ENCODE data around the gene RBP2. TPM values are rescaled to one million over a fixed set of nuclear protein-coding genes. Genes with fewer than 3 reads are reported as not detected.

Gene RBP2
- total and polyA plus RNA-seq, 2 of the 8 experiments (the other 6 are each of a cell fraction or from before 2014, with no cell fraction given), result not detected

DNA sequence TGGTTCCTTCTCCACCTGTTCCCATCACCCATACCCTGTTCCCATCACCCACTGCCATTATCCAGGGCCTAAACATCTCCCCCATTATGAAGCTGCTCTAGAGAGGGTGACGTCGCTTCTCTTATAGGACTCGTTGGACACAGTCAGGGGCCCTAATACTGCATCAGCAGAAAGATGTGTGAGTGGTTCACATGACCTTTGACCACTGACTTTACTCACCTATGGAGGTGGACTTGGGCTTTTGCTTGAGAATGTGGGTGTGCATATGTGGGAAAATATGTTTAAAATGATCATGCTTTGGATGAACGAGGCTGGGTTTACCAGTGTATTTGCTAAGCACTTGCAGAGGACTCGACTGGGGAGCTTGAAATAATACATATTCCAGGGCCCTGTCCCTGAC is 26.8 kb downstream of the RBP2 start:
- Histone ChIP-seq H3K23ac (ENCODE audit: insufficient read length) (no peak overlapping the region), H3K56ac (replicated peaks; ENCODE audit: insufficient read length, low read depth, low read length) (no peak overlapping the region), H2BK12ac (ENCODE audit: low read depth, low read length) (no peak overlapping the region), H3K27me3 (replicated peaks in 1 of 4; ENCODE audit: control insufficient read depth in 3 of 4, extremely low read depth in 1 of 4, insufficient read depth in 3 of 4, low read length in 3 of 4) (no peaks in the 10 kb centered on the region), H3K79me2 (ENCODE audit: control insufficient read depth in 1 of 2, insufficient read depth in 2 of 2, low read length in 2 of 2) (no peaks in the 10 kb centered on the region), H4K20me1 (replicated peaks in 1 of 2; ENCODE audit: control insufficient read depth in 1 of 2, insufficient read depth in 2 of 2, low read length in 2 of 2) (no peaks in the 10 kb centered on the region), H3K4me1 (replicated peaks in 1 of 4; ENCODE audit: control insufficient read depth in 3 of 4, insufficient read depth in 4 of 4, low read length in 3 of 4) (peaks cover 4 to 15% (median 9%) of the 10 kb centered on the region in 4 experiments), H3K4me2 (ENCODE audit: insufficient read depth in 1 of 2, low read depth in 2 of 2, low read length in 2 of 2) (no peak overlapping the region), H3K23me2 (ENCODE audit: low read depth, low read length) (no peaks in the 10 kb centered on the region; the same call in 1 of the 2 replicates), H3K27ac (ENCODE audit: low read depth, low read length) (no peak overlapping the region), H3K4ac (replicated peaks; ENCODE audit: insufficient read length, low read depth, low read length) (no peak overlapping the region), H2AFZ (ENCODE audit: low read length) (no peak overlapping the region), H4K8ac (ENCODE audit: extremely low read depth, insufficient read depth, low read length) (no peak overlapping the region), H2AK5ac (ENCODE audit: low read depth, low read length) (no peak overlapping the region), H3K4me3 (ENCODE audit: extremely low read depth in 1 of 4, insufficient read depth in 2 of 4, low read depth in 3 of 4, low read length in 4 of 4) (no peak overlapping the region), H4K5ac (ENCODE audit: insufficient read length, low read depth, low read length) (no peak overlapping the region), H2BK120ac (replicated peaks; ENCODE audit: low read depth, low read length) (no peak overlapping the region), H3K36me3 (ENCODE audit: control insufficient read depth in 2 of 4, insufficient read depth in 4 of 4, low read length in 3 of 4) (no peaks in the 10 kb centered on the region), H3K9me3 (ENCODE audit: insufficient read depth in 2 of 2, low read depth in 1 of 2, low read length in 1 of 2) (no peaks in the 10 kb centered on the region), H3K18ac (ENCODE audit: extremely low read depth, low read length) (no peak overlapping the region), H2BK5ac (ENCODE audit: low read depth, low read length) (no peak overlapping the region), H2BK15ac (ENCODE audit: low read length) (no peak overlapping the region), H3K9ac (replicated peaks in 1 of 4; ENCODE audit: extremely low read depth in 1 of 4, low read depth in 3 of 4, low read length in 3 of 4) (no peak overlapping the region), H2BK20ac (ENCODE audit: low read length) (no peak overlapping the region), H3K14ac (ENCODE audit: insufficient read length) (no peak overlapping the region), H4K91ac (replicated peaks; ENCODE audit: insufficient read length, low read length) (no peak overlapping the region), H3K79me1 (ENCODE audit: low read depth, low read length) (no peaks in the 10 kb centered on the region)
- FAIRE-seq, result no peak
- WGBS, 2 experiments (ENCODE audit: extremely low coverage in 1 of 2, insufficient coverage in 1 of 2, insufficient read length in 1 of 2, insufficient replicate concordance in 2 of 2, low coverage in 1 of 2, low lambda C conversion rate in 2 of 2, missing lambda C conversion rate in 1 of 2), result 88% methylated on average over 5 of the region's 5 CpGs; no CpG with 5 or more reads in 1 of the 2 experiments
- CTCF ChIA-PET (ENCODE audit: partially characterized antibody), result interaction anchor here (0.6 to 0.9 kb wide), 3 partner anchors 8 to 82 kb away, joined by 3 to 4 read pairs (median 3); no protein-coding TSS in a partner anchor
- POLR2A ChIA-PET (ENCODE audit: partially characterized antibody), result no interaction called here
- DNase-seq (ENCODE audit: low read depth in 1 of 2, low spot score in 2 of 2), result no peak
- TF ChIP-seq NRF1 (IDR thresholded peaks at IDR 0.05; ENCODE audit: low read depth, low read length) (no peak), SUZ12 (IDR thresholded peaks at IDR 0.05; ENCODE audit: low read length) (no peak), SIX5 (IDR thresholded peaks at IDR 0.05; ENCODE audit: low read depth, low read length) (no peak), EGR1 (IDR thresholded peaks at IDR 0.05; ENCODE audit: borderline replicate concordance, low read depth, low read length) (no peak), NANOG (IDR thresholded peaks at IDR 0.05; ENCODE audit: insufficient read depth, low read depth, low read length, poor library complexity, severe bottlenecking) (no peak), TBP (IDR thresholded peaks at IDR 0.05; ENCODE audit: low read depth, low read length) (no peak), BRCA1 (IDR thresholded peaks at IDR 0.05; ENCODE audit: low read depth, low read length) (no peak), JUND (IDR thresholded peaks at IDR 0.05; ENCODE audit: low read length) (no peak), SP4 (IDR thresholded peaks at IDR 0.05; ENCODE audit: low read length) (no peak), RFX5 (IDR thresholded peaks at IDR 0.05; ENCODE audit: borderline replicate concordance, low read depth, low read length) (no peak), CBX5 (IDR thresholded peaks at IDR 0.05; ENCODE audit: low read depth, low read length) (no peak), EZH2 (IDR thresholded peaks at IDR 0.05; ENCODE audit: low read depth, low read length, severe bottlenecking) (no peak), TEAD4 (IDR thresholded peaks at IDR 0.05; ENCODE audit: low read depth, low read length) (no peak)
- TF ChIP-seq, protein P1, sequence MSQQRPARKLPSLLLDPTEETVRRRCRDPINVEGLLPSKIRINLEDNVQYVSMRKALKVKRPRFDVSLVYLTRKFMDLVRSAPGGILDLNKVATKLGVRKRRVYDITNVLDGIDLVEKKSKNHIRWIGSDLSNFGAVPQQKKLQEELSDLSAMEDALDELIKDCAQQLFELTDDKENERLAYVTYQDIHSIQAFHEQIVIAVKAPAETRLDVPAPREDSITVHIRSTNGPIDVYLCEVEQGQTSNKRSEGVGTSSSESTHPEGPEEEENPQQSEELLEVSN (IDR thresholded peaks at IDR 0.05), result no peak
- TF ChIP-seq, protein P2, sequence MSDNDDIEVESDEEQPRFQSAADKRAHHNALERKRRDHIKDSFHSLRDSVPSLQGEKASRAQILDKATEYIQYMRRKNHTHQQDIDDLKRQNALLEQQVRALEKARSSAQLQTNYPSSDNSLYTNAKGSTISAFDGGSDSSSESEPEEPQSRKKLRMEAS (IDR thresholded peaks at IDR 0.05), result no peak
